GM23338 (cell line): Measurements from ENCODE around the gene NPAS2. TPM values are rescaled to one million over a fixed set of nuclear protein-coding genes. Genes with fewer than 3 reads are reported as not detected.

Experiments
- ATAC-seq: fragments of 200-7000 bp; cut with Tn5 transposase; 3 replicates; pipeline ENCODE4 v1.9.1; 2020
- DNase-seq: peaks from one replicate; pipeline ENCODE4 v3.0.0-alpha.2; 2015; ENCODE audit warnings: low spot score
- H2AFZ ChIP-seq: fragments of 200-600 bp; sonication (generic); 2 replicates; pipeline ENCODE4 v1.8.0; 2016; ENCODE audit warnings: antibody characterized with exemption, mild to moderate bottlenecking, moderate library complexity
- H3F3A ChIP-seq: fragments of 200-600 bp; sonication (generic); replicated peaks from 2 replicates; pipeline ENCODE4 v1.8.0; 2017; ENCODE audit warnings: antibody characterized with exemption, mixed run types, low read depth
- H3K27ac ChIP-seq: fragments of 200-600 bp; sonication (generic); 2 replicates; pipeline ENCODE4 v1.6.1; 2016; ENCODE audit warnings: low read depth
- H3K27me3 ChIP-seq: fragments of 200-600 bp; sonication (generic); 2 replicates; pipeline ENCODE4 v1.8.0; 2016; ENCODE audit warnings: mild to moderate bottlenecking, mixed run types, moderate library complexity; ENCODE audit not compliant: insufficient read depth
- H3K36me3 ChIP-seq: fragments of 200-600 bp; sonication (generic); 2 replicates; pipeline ENCODE4 v1.8.0; 2016; ENCODE audit warnings: mild to moderate bottlenecking; ENCODE audit not compliant: insufficient read depth
- H3K4me1 ChIP-seq: fragments of 200-600 bp; sonication (generic); 2 replicates; pipeline ENCODE4 v1.8.0; 2016; ENCODE audit warnings: mild to moderate bottlenecking, moderate library complexity; ENCODE audit not compliant: insufficient read depth
- H3K4me2 ChIP-seq: fragments of 200-600 bp; sonication (generic); 2 replicates; pipeline ENCODE4 v1.7.1; 2017; ENCODE audit warnings: mixed run types
- H3K4me3 ChIP-seq: fragments of 200-600 bp; sonication (generic); 2 replicates; pipeline ENCODE4 v1.6.1; 2016; ENCODE audit warnings: mixed run types
- H3K79me2 ChIP-seq: fragments of 200-600 bp; sonication (generic); replicated peaks from 2 replicates; pipeline ENCODE4 v1.8.0; 2017; ENCODE audit warnings: mild to moderate bottlenecking; ENCODE audit not compliant: insufficient read depth
- H3K9me2 ChIP-seq: fragments of 200-600 bp; sonication (generic); 2 replicates; pipeline ENCODE4 v1.8.0; 2017; ENCODE audit not compliant: insufficient read depth
- H4K20me1 ChIP-seq: fragments of 200-600 bp; sonication (generic); replicated peaks from 2 replicates; pipeline ENCODE4 v1.8.0; 2017; ENCODE audit warnings: mild to moderate bottlenecking; ENCODE audit not compliant: insufficient read depth
- H3K27ac Mint-ChIP-seq: 2 replicates; pipeline ENCODE4 v1.8.0; 2020; ENCODE audit warnings: inconsistent platforms, mild to moderate bottlenecking, moderate library complexity, mixed read lengths
- H3K27me3 Mint-ChIP-seq: 3 replicates; pipeline ENCODE4 v1.8.0; 2022; ENCODE audit warnings: low read depth, mild to moderate bottlenecking, moderate library complexity, mixed read lengths, inconsistent platforms; ENCODE audit not compliant: insufficient read depth, poor library complexity
- H3K36me3 Mint-ChIP-seq: 3 replicates; pipeline ENCODE4 v1.8.0; 2021; ENCODE audit warnings: low read depth, mild to moderate bottlenecking, inconsistent platforms, moderate library complexity, mixed read lengths
- H3K4me1 Mint-ChIP-seq: 3 replicates; pipeline ENCODE4 v1.8.0; 2020; ENCODE audit warnings: mild to moderate bottlenecking, inconsistent platforms, mixed read lengths
- H3K4me3 Mint-ChIP-seq: 3 replicates; pipeline ENCODE4 v1.8.0; 2021; ENCODE audit warnings: moderate library complexity, mild to moderate bottlenecking, inconsistent platforms, mixed read lengths
- H3K9me3 Mint-ChIP-seq: 3 replicates; pipeline ENCODE4 v1.8.0; 2020; ENCODE audit warnings: moderate library complexity, mild to moderate bottlenecking, inconsistent platforms, mixed read lengths
- CREB1 ChIP-seq: fragments of 250-450 bp; sonication (Bioruptor Pico); IDR thresholded peaks from 2 replicates; pipeline ENCODE4 v1.5.0; 2020; ENCODE audit warnings: low read depth, mild to moderate bottlenecking, moderate library complexity
- EZH2 ChIP-seq: fragments of 200-600 bp; sonication (generic); IDR thresholded peaks from one replicate; pipeline ENCODE4 v1.8.0; 2017; ENCODE audit warnings: antibody characterized with exemption, mild to moderate bottlenecking, low read depth; ENCODE audit not compliant: unreplicated experiment
- JUNB ChIP-seq: IDR thresholded peaks from one replicate; pipeline ENCODE4 v1.6.1; 2016; ENCODE audit warnings: antibody characterized with exemption; ENCODE audit not compliant: unreplicated experiment
- NANOG ChIP-seq: IDR thresholded peaks from 2 replicates; pipeline ENCODE4 v1.6.1; 2016; ENCODE audit warnings: antibody characterized with exemption, borderline replicate concordance
- POLR2AphosphoS5 ChIP-seq: IDR thresholded peaks from 2 replicates; pipeline ENCODE4 v1.6.1; 2016; ENCODE audit warnings: antibody characterized with exemption, low read depth
- STAT1 ChIP-seq: IDR thresholded peaks from one replicate; pipeline ENCODE4 v1.6.1; 2016; ENCODE audit warnings: antibody characterized with exemption; ENCODE audit not compliant: unreplicated experiment
- ZNF114 ChIP-seq: fragments of 250-450 bp; sonication (Bioruptor Pico); IDR thresholded peaks from 2 replicates; pipeline ENCODE4 v1.5.0; 2020; ENCODE audit warnings: mild to moderate bottlenecking, moderate library complexity
- ZNF331 ChIP-seq: fragments of 250-450 bp; sonication (Bioruptor Pico); IDR thresholded peaks from 2 replicates; pipeline ENCODE4 v1.5.0; 2020; ENCODE audit warnings: low read depth, mild to moderate bottlenecking, moderate library complexity
- polyA plus RNA-seq: library from polyadenylated mRNA; unstranded; fragments of >200 nt; fragmentation: Nextera tagmentation; extraction: Ambion mirVana; gene quantifications from 2 replicates; pipeline ENCODE4 v1.2.1, GENCODE V29; 2016
- total RNA-seq: library from RNA; depleted of rRNA; stranded (reverse); fragments of >200 nt; shearing (Covaris generic); gene quantifications from 2 replicates; pipeline ENCODE4 v1.2.3, GENCODE V29; 2014
- TF ChIP-seq, protein P1 (sequence below): IDR thresholded peaks from 2 replicates; pipeline ENCODE4 v1.6.1; 2016; ENCODE audit warnings: antibody characterized with exemption
- TF ChIP-seq, protein P2 (sequence below): IDR thresholded peaks from one replicate; pipeline ENCODE4 v1.6.1; 2018; ENCODE audit warnings: antibody characterized with exemption; ENCODE audit not compliant: unreplicated experiment
- TF ChIP-seq, protein P3 (sequence below): fragments of 250-450 bp; sonication (Bioruptor Pico); IDR thresholded peaks from 2 replicates; pipeline ENCODE4 v1.5.0; 2020; ENCODE audit warnings: mild to moderate bottlenecking, moderate library complexity

The NPAS2 gene
- total and polyA plus RNA-seq, 2 experiments from 2014 or later: 0.56 to 1.1 TPM

DNA sequence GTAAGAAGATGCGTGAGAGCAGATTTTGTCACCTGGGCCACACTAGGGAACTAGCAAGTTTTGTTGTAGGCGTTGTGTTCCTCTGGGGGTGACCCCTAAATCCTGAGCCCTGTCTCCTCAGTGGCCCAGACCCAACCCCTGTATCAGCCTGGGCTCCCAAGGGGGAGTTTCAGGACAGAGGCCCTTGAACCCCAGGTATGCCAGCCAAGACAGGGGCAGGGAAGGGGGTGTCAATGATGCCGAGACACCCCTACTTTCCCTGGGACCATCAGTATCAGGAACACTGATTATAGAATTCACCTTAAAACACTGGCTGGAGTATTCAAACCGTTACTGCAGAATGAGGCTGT is 143.1 kb downstream of the NPAS2 start:
- no peak for ATAC-seq
- Mint-ChIP-seq H3K4me3 (no peak overlapping the region), H3K27me3 (peaks cover 3% of the 10 kb centered on the region), H3K9me3 (no peaks in the 10 kb centered on the region), H3K4me1 (peaks cover 9% of the 10 kb centered on the region), H3K36me3 (no peaks in the 10 kb centered on the region), H3K27ac (no peak overlapping the region)
- DNase-seq: no peak
- Histone ChIP-seq H3K9me2 (peaks cover 8% of the 10 kb centered on the region; the same call in 1 of the 2 replicates), H3K27ac (no peak overlapping the region), H3K4me2 (no peak overlapping the region), H3K79me2 (no peaks in the 10 kb centered on the region), H3F3A (no peaks in the 10 kb centered on the region), H3K4me1 (no peaks in the 10 kb centered on the region), H3K27me3 (no peaks in the 10 kb centered on the region), H4K20me1 (no peaks in the 10 kb centered on the region), H3K36me3 (no peaks in the 10 kb centered on the region), H2AFZ (no peak overlapping the region), H3K4me3 (no peak overlapping the region)
- TF ChIP-seq CREB1 (CRISPR knock-in tag) (no peak), ZNF331 (CRISPR knock-in tag) (no peak)
- TF ChIP-seq, protein P1, sequence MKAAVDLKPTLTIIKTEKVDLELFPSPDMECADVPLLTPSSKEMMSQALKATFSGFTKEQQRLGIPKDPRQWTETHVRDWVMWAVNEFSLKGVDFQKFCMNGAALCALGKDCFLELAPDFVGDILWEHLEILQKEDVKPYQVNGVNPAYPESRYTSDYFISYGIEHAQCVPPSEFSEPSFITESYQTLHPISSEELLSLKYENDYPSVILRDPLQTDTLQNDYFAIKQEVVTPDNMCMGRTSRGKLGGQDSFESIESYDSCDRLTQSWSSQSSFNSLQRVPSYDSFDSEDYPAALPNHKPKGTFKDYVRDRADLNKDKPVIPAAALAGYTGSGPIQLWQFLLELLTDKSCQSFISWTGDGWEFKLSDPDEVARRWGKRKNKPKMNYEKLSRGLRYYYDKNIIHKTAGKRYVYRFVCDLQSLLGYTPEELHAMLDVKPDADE: no peak

DNA sequence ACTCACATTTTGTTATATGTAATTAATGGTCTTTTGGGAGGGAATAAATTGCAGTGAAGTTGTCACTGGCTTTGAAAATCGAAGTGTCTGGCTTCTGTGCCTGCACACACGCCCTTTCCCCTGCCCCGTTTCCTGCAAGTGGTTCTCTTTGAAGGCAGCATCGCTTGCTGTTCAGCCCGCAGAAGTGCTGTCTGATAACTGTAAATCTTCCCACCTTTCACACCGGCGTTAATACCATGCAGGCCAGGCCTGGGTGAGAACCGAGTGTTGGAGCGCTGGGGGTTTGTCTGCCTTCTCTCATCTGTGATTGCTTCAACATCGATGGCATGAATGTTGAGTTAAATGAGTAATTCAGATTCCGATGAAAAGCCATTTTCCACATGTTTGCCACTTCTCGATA is 144.3 kb downstream of the NPAS2 start:
- Mint-ChIP-seq H3K27ac (no peak overlapping the region), H3K27me3 (peaks cover 3% of the 10 kb centered on the region), H3K36me3 (no peaks in the 10 kb centered on the region), H3K4me1 (peaks cover 9% of the 10 kb centered on the region), H3K9me3 (no peaks in the 10 kb centered on the region), H3K4me3 (no peak overlapping the region)
- no peak for DNase-seq
- ATAC-seq: no peak
- no peaks in the 10 kb centered on the region for H3K4me1 ChIP-seq
- TF ChIP-seq, protein P2, sequence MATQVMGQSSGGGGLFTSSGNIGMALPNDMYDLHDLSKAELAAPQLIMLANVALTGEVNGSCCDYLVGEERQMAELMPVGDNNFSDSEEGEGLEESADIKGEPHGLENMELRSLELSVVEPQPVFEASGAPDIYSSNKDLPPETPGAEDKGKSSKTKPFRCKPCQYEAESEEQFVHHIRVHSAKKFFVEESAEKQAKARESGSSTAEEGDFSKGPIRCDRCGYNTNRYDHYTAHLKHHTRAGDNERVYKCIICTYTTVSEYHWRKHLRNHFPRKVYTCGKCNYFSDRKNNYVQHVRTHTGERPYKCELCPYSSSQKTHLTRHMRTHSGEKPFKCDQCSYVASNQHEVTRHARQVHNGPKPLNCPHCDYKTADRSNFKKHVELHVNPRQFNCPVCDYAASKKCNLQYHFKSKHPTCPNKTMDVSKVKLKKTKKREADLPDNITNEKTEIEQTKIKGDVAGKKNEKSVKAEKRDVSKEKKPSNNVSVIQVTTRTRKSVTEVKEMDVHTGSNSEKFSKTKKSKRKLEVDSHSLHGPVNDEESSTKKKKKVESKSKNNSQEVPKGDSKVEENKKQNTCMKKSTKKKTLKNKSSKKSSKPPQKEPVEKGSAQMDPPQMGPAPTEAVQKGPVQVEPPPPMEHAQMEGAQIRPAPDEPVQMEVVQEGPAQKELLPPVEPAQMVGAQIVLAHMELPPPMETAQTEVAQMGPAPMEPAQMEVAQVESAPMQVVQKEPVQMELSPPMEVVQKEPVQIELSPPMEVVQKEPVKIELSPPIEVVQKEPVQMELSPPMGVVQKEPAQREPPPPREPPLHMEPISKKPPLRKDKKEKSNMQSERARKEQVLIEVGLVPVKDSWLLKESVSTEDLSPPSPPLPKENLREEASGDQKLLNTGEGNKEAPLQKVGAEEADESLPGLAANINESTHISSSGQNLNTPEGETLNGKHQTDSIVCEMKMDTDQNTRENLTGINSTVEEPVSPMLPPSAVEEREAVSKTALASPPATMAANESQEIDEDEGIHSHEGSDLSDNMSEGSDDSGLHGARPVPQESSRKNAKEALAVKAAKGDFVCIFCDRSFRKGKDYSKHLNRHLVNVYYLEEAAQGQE: no peak
- TF ChIP-seq, protein P1: no peak
- TF ChIP-seq EZH2 (no peak), POLR2AphosphoS5 (no peak), NANOG (no peak), JUNB (no peak), STAT1 (no peak), ZNF114 (no peak), CREB1 (CRISPR knock-in tag) (no peak)
- TF ChIP-seq, protein P3, sequence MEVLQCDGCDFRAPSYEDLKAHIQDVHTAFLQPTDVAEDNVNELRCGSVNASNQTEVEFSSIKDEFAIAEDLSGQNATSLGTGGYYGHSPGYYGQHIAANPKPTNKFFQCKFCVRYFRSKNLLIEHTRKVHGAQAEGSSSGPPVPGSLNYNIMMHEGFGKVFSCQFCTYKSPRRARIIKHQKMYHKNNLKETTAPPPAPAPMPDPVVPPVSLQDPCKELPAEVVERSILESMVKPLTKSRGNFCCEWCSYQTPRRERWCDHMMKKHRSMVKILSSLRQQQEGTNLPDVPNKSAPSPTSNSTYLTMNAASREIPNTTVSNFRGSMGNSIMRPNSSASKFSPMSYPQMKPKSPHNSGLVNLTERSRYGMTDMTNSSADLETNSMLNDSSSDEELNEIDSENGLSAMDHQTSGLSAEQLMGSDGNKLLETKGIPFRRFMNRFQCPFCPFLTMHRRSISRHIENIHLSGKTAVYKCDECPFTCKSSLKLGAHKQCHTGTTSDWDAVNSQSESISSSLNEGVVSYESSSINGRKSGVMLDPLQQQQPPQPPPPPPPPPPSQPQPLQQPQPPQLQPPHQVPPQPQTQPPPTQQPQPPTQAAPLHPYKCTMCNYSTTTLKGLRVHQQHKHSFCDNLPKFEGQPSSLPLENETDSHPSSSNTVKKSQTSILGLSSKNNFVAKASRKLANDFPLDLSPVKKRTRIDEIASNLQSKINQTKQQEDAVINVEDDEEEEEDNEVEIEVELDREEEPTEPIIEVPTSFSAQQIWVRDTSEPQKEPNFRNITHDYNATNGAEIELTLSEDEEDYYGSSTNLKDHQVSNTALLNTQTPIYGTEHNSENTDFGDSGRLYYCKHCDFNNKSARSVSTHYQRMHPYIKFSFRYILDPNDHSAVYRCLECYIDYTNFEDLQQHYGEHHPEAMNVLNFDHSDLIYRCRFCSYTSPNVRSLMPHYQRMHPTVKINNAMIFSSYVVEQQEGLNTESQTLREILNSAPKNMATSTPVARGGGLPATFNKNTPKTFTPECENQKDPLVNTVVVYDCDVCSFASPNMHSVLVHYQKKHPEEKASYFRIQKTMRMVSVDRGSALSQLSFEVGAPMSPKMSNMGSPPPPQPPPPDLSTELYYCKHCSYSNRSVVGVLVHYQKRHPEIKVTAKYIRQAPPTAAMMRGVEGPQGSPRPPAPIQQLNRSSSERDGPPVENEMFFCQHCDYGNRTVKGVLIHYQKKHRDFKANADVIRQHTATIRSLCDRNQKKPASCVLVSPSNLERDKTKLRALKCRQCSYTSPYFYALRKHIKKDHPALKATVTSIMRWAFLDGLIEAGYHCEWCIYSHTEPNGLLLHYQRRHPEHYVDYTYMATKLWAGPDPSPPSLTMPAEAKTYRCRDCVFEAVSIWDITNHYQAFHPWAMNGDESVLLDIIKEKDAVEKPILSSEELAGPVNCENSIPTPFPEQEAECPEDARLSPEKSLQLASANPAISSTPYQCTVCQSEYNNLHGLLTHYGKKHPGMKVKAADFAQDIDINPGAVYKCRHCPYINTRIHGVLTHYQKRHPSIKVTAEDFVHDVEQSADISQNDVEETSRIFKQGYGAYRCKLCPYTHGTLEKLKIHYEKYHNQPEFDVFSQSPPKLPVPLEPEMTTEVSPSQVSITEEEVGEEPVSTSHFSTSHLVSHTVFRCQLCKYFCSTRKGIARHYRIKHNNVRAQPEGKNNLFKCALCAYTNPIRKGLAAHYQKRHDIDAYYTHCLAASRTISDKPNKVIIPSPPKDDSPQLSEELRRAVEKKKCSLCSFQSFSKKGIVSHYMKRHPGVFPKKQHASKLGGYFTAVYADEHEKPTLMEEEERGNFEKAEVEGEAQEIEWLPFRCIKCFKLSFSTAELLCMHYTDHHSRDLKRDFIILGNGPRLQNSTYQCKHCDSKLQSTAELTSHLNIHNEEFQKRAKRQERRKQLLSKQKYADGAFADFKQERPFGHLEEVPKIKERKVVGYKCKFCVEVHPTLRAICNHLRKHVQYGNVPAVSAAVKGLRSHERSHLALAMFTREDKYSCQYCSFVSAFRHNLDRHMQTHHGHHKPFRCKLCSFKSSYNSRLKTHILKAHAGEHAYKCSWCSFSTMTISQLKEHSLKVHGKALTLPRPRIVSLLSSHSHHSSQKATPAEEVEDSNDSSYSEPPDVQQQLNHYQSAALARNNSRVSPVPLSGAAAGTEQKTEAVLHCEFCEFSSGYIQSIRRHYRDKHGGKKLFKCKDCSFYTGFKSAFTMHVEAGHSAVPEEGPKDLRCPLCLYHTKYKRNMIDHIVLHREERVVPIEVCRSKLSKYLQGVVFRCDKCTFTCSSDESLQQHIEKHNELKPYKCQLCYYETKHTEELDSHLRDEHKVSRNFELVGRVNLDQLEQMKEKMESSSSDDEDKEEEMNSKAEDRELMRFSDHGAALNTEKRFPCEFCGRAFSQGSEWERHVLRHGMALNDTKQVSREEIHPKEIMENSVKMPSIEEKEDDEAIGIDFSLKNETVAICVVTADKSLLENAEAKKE (CRISPR knock-in tag): no peak
- H3K4me2 ChIP-seq: no peak overlapping the region
- peaks cover 8% of the 10 kb centered on the region; the same call in 1 of the 2 replicates for H3K9me2 ChIP-seq
- no peaks in the 10 kb centered on the region for H3K79me2 ChIP-seq
- H3K36me3 ChIP-seq: no peaks in the 10 kb centered on the region
- no peak overlapping the region for H3K27ac ChIP-seq
- H3K27me3 ChIP-seq: no peaks in the 10 kb centered on the region
- no peaks in the 10 kb centered on the region for H3F3A ChIP-seq
- no peak overlapping the region for H2AFZ ChIP-seq
- no peaks in the 10 kb centered on the region for H4K20me1 ChIP-seq
- H3K4me3 ChIP-seq: no peak overlapping the region
